K562 (cell line): ENCODE data around the gene ARMH4. TPM values are rescaled to one million over a fixed set of nuclear protein-coding genes. Genes with fewer than 3 reads are reported as not detected.

Source experiments
- ATAC-seq: fragments of 200-7000 bp; cut with Tn5 transposase; 3 replicates; pipeline ENCODE4 v1.9.1; 2020; ENCODE audit warnings: moderate library complexity
- BruUV-seq: library from RNA; stranded (reverse); fragments of 400-500 nt; replicated peaks from 2 replicates; lab custom pipeline; 2021; lab: Mats Ljungman, UMichigan
- CTCF ChIA-PET: fragments of 300-600 bp; formaldehyde crosslinking; extraction: SDS; loops from one replicate; lab custom pipeline; 2021; ENCODE audit warnings: low intra/inter-chr PET ratio; lab: Yijun Ruan, JAX
- POLR2A ChIA-PET: fragments of 300-600, 350-650 bp; sonication (Branson Sonifier 250); formaldehyde crosslinking; extraction: SDS; loops from one replicate; lab custom pipeline; 2021; ENCODE audit warnings: antibody characterized with exemption, inconsistent platforms; lab: Yijun Ruan, JAX
- DNase-seq, 4 experiments: peaks; one replicate each; pipeline versions ENCODE4 v3.0.0 to v3.0.0-alpha.2; 2011 to 2018; ENCODE audit warnings: low spot score in 3 of 4, mixed read lengths in 3 of 4; ENCODE audit errors: extremely low read depth in 1 of 4
- FAIRE-seq: peaks from 2 replicates; lab custom pipeline; 2011; peaks lifted over from hg19 to GRCh38; lab: Jason Lieb, UNC
- H2AFZ ChIP-seq: 2 replicates; pipeline ENCODE4 v1.6.0; 2011; ENCODE audit warnings: low read depth, low read length, control low read depth, inconsistent platforms
- H3K27ac ChIP-seq: fragments of 200-600 bp; 3 replicates; pipeline ENCODE4 v1.8.0; 2011; ENCODE audit warnings: low read depth, mild to moderate bottlenecking, control low read depth, inconsistent platforms, low read length, moderate library complexity, mixed read lengths; ENCODE audit errors: extremely low read depth
- H3K27me3 ChIP-seq, 2 experiments: fragments of 300-600 bp in 1 of 2; 2 replicates in 1 of 2; 3 replicates in 1 of 2; pipeline versions ENCODE4 v1.6.0 to v1.8.0; 2011; ENCODE audit warnings: inconsistent platforms in 2 of 2, low read length in 2 of 2, mild to moderate bottlenecking in 1 of 2, mixed read lengths in 1 of 2, moderate library complexity in 1 of 2; ENCODE audit not compliant: control insufficient read depth in 2 of 2, insufficient read depth in 2 of 2
- H3K36me3 ChIP-seq: fragments of 300-600 bp; 3 replicates; pipeline ENCODE4 v1.8.0; 2011; ENCODE audit warnings: mild to moderate bottlenecking, low read length, inconsistent platforms; ENCODE audit not compliant: control insufficient read depth, insufficient read depth
- H3K4me1 ChIP-seq, 2 experiments: fragments of 200-600 bp in 1 of 2; replicated peaks in 1 of 2; 2 replicates in 1 of 2; 3 replicates in 1 of 2; pipeline versions ENCODE4 v1.5.1 to v1.8.0; 2011; ENCODE audit warnings: inconsistent platforms in 2 of 2, low read length in 2 of 2, mild to moderate bottlenecking in 1 of 2, mixed read lengths in 1 of 2, moderate library complexity in 1 of 2; ENCODE audit not compliant: control insufficient read depth in 2 of 2, insufficient read depth in 2 of 2
- H3K4me2 ChIP-seq: 2 replicates; pipeline ENCODE4 v1.6.1; 2011; ENCODE audit warnings: low read length, control low read depth, inconsistent platforms, mixed read lengths; ENCODE audit not compliant: insufficient read depth
- H3K4me3 ChIP-seq: fragments of 200-600 bp; sonication (generic), shearing (Covaris generic); 2 replicates; pipeline ENCODE4 v1.5.1; 2016; ENCODE audit warnings: control low read depth, inconsistent platforms
- H3K79me2 ChIP-seq: fragments of 200-600 bp; 3 replicates; pipeline ENCODE4 v1.8.0; 2011; ENCODE audit warnings: low read length, inconsistent platforms; ENCODE audit not compliant: control insufficient read depth, insufficient read depth
- H3K9ac ChIP-seq, 2 experiments: 2 replicates each; pipeline versions ENCODE4 v1.6.0 to v1.6.1; 2011; ENCODE audit warnings: low read depth in 2 of 2, low read length in 2 of 2, control low read depth in 1 of 2, inconsistent platforms in 1 of 2, mild to moderate bottlenecking in 1 of 2, mixed read lengths in 1 of 2; ENCODE audit not compliant: insufficient read depth in 1 of 2
- H3K9me1 ChIP-seq: one replicate; pipeline ENCODE4 v1.6.0; 2011; ENCODE audit warnings: inconsistent platforms, mild to moderate bottlenecking, low read length, moderate library complexity; ENCODE audit not compliant: control insufficient read depth, insufficient read depth
- H3K9me3 ChIP-seq: replicated peaks from 2 replicates; pipeline ENCODE4 v1.5.1; 2011; ENCODE audit warnings: low read depth, low read length, inconsistent platforms; ENCODE audit not compliant: control insufficient read depth, insufficient read depth
- H4K20me1 ChIP-seq: replicated peaks from 2 replicates; pipeline ENCODE4 v1.6.1; 2011; ENCODE audit warnings: low read length, inconsistent platforms, mixed read lengths; ENCODE audit not compliant: control insufficient read depth, insufficient read depth
- HBP1 ChIP-seq: fragments of 450-650 bp; formaldehyde crosslinking; IDR thresholded peaks from 2 replicates; pipeline ENCODE4 v1.4.0; 2022; ENCODE audit warnings: missing genetic modification characterization
- HMG20A ChIP-seq: fragments of 450-650 bp; formaldehyde crosslinking; conservative IDR thresholded peaks from 2 replicates; pipeline ENCODE4 v1.4.0; 2020; ENCODE audit warnings: mild to moderate bottlenecking, mixed read lengths
- KLF1 ChIP-seq: fragments of 450-650 bp; IDR thresholded peaks from 2 replicates; pipeline ENCODE4 v1.6.1; 2016; ENCODE audit warnings: missing genetic modification characterization, missing compliant biosample characterization
- ZFPM2 ChIP-seq: fragments of 250-450 bp; sonication (Bioruptor Pico); IDR thresholded peaks from 2 replicates; pipeline ENCODE4 v1.5.1; 2022; ENCODE audit warnings: mild to moderate bottlenecking
- ZNF3 ChIP-seq: fragments of 250-450 bp; sonication (Bioruptor Pico); IDR thresholded peaks from 2 replicates; pipeline ENCODE4 v1.5.0; 2021; ENCODE audit warnings: mild to moderate bottlenecking, moderate library complexity
- ZNF57 ChIP-seq: fragments of 450-650 bp; formaldehyde crosslinking; IDR thresholded peaks from 2 replicates; pipeline ENCODE4 v1.4.0; 2020; ENCODE audit warnings: mild to moderate bottlenecking, moderate library complexity
- ZNF668 ChIP-seq: fragments of 250-450 bp; sonication (Bioruptor Pico); IDR thresholded peaks from 2 replicates; pipeline ENCODE4 v1.8.0; 2022; ENCODE audit warnings: mild to moderate bottlenecking, inconsistent platforms
- WGBS: fragments of 100-300 bp; shearing (Covaris generic); methylation state at CpG from one replicate; pipeline ENCODE4 v1.1.6; 2016; ENCODE audit warnings: low coverage, mixed read lengths; ENCODE audit not compliant: insufficient coverage; ENCODE audit errors: missing lambda C conversion rate; 5-methylcytosine and 5-hydroxymethylcytosine counted together
- in situ Hi-C: fragments of 300-500 bp; cut with MboI; formaldehyde crosslinking; loops from 4 replicates; pipeline ENCODE4 v1.15.0; 2018; ENCODE audit warnings: inconsistent platforms, mixed read lengths
- intact Hi-C: fragments of 100-400 bp; cut with micrococcal nuclease; formaldehyde crosslinking; loops from 2 replicates; pipeline ENCODE4 v1.14.2; 2022
- polyA plus RNA-seq, 8 experiments: library from polyadenylated mRNA; depleted of rRNA in 4 of 8; stranded (reverse) in 5 of 8; unstranded in 3 of 8; fragments of >200 nt; fragmentation: Nextera tagmentation in 2 of 8; fragmentation: Illumina TruSeq in 1 of 8; extraction: Ambion mirVana in 2 of 8; extraction: Trizol in 1 of 8; gene quantifications; 2 replicates each; pipeline versions ENCODE4 v1.2.1 to v1.2.3, GENCODE V29; 2011 to 2014; ENCODE audit warnings: inconsistent platforms in 1 of 8, missing spikeins in 1 of 8
- total RNA-seq, 7 experiments: library from RNA; depleted of rRNA in 6 of 7; stranded (reverse); fragments of >200 nt in 6 of 7; fragmentation: Illumina TruSeq in 2 of 7; extraction: Trizol in 2 of 7; gene quantifications; 2 replicates each; pipeline versions ENCODE4 v1.2.1 to v1.2.3, GENCODE V29; 2011 to 2021; ENCODE audit warnings: low replicate concordance in 1 of 7

Gene ARMH4
- total and polyA plus RNA-seq, 9 of the 15 experiments (the other 6 are each of a cell fraction or from before 2014, with no cell fraction given) = 0.06 to 0.98 (median 0.07) TPM; not detected in 2

- no peaks in the 10 kb centered on the region for H3K9me3 ChIP-seq
- DNase-seq (no peak), FAIRE-seq (no peak), ATAC-seq (no peak)
- no peaks in the 10 kb centered on the region for H3K36me3 ChIP-seq
- H4K20me1 ChIP-seq = no peaks in the 10 kb centered on the region; the same call in 1 of the 2 replicates
- no peaks in the 10 kb centered on the region for H3K9me1 ChIP-seq
- H3K4me2 ChIP-seq = no peak overlapping the region
- WGBS = 0% methylated on average over 11 of the region's 12 CpGs
- ChIA-PET POLR2A (no interaction called here), CTCF (no interaction called here)
- no peak overlapping the region for H2AFZ ChIP-seq
- no peak overlapping the region for H3K4me3 ChIP-seq
- BruUV-seq = no TSS peak
- no peaks in the 10 kb centered on the region for H3K27me3 ChIP-seq
- H3K9ac ChIP-seq = no peak overlapping the region
- in situ Hi-C loops (no loop called here), intact Hi-C loops (no loop called here)
- H3K27ac ChIP-seq = no peak overlapping the region
- no peaks in the 10 kb centered on the region for H3K4me1 ChIP-seq
- H3K79me2 ChIP-seq = no peaks in the 10 kb centered on the region
- TF ChIP-seq ZFPM2 (CRISPR knock-in tag) = no peak
- TF ChIP-seq ZNF668 (CRISPR knock-in tag) = no peak
- no peak for TF ChIP-seq HBP1
- TF ChIP-seq ZNF3 (CRISPR knock-in tag) = no peak
- TF ChIP-seq HMG20A = no peak
- no peak for TF ChIP-seq ZNF57
- TF ChIP-seq KLF1 (tag) = no peak
- TF ChIP-seq, all 486 proteins: peak for 0
Measured at GRCh38 chr14:57962325-57963035, 189.5 kb downstream of the ARMH4 start.
